ENCODE results near the gene S100A5.
"Not testable (repeated sequence)": the region's sequence is repeated elsewhere in the genome, so short reads cannot be mapped to it uniquely, and the experiment has no call there.

Gene S100A5

GRCh38 chr1:153578936-153579335 is 38.2 kb upstream of the S100A5 start:
- TF ChIP-seq ZFX (IDR thresholded peaks at IDR 0.05; ENCODE audit: borderline replicate concordance) (no peak), CTCF (IDR thresholded peaks at IDR 0.05) (no peak)
- no peak overlapping the region for H3K27ac ChIP-seq

GRCh38 chr1:153578490-153578889 is 37.8 kb upstream of the S100A5 start:
- no peak overlapping the region for H3K27ac ChIP-seq
- TF ChIP-seq CTCF (IDR thresholded peaks at IDR 0.05) (no peak), ZFX (IDR thresholded peaks at IDR 0.05; ENCODE audit: borderline replicate concordance) (no peak)

- H3K27ac ChIP-seq: no peak overlapping the region
- TF ChIP-seq CTCF (IDR thresholded peaks at IDR 0.05): no peak
- TF ChIP-seq ZFX (IDR thresholded peaks at IDR 0.05; ENCODE audit: borderline replicate concordance): no peak
These were observed 36.9 kb upstream of the S100A5 start for GRCh38 chr1:153577624-153578051.

GRCh38 chr1:153577138-153577537 is 36.4 kb upstream of the S100A5 start:
- H3K27ac ChIP-seq: no peak overlapping the region
- no peak for TF ChIP-seq CTCF (IDR thresholded peaks at IDR 0.05)
- TF ChIP-seq ZFX (IDR thresholded peaks at IDR 0.05; ENCODE audit: borderline replicate concordance): no peak

- H3K27ac ChIP-seq: not testable (repeated sequence)
These were observed 34.8 kb upstream of the S100A5 start for GRCh38 chr1:153575497-153575896.

GRCh38 chr1:153575081-153575491 is 34.4 kb upstream of the S100A5 start:
- not testable (repeated sequence) for H3K27ac ChIP-seq

GRCh38 chr1:153573351-153573750 is 32.6 kb upstream of the S100A5 start:
- H3K27ac ChIP-seq: no peak overlapping the region
- TF ChIP-seq CTCF (IDR thresholded peaks at IDR 0.05) (no peak), ZFX (IDR thresholded peaks at IDR 0.05; ENCODE audit: borderline replicate concordance) (no peak)

GRCh38 chr1:153572569-153573015 is 31.9 kb upstream of the S100A5 start:
- TF ChIP-seq CTCF (IDR thresholded peaks at IDR 0.05): peak; percentile 86
- no peak for TF ChIP-seq ZFX (IDR thresholded peaks at IDR 0.05; ENCODE audit: borderline replicate concordance)
- H3K27ac ChIP-seq: no peak overlapping the region
